T-helper 2 cell (primary cell): ENCODE data around the gene TJP2.
A peak's percentile ranks its signal among the peaks of the same experiment; 100 is the strongest.
"Not testable (repeated sequence)": the region's sequence is repeated elsewhere in the genome, so short reads cannot be mapped to it uniquely, and the experiment has no call there.

Experiments used
- DNase-seq, 5 experiments: peaks; one replicate each; pipeline versions ENCODE4 v3.0.0 to v3.0.0-alpha.2; 2012 to 2022

TJP2 gene

GRCh38 chr9:69164573-69164972 lies 9.5 kb upstream of the TJP2 start:
- DNase-seq: not testable (repeated sequence)

GRCh38 chr9:69165581-69165980 lies 8.5 kb upstream of the TJP2 start:
- DNase-seq: no peak

GRCh38 chr9:69168709-69169217 lies 5.3 kb upstream of the TJP2 start:
- peak in 4 of 5 experiments; percentile 5 to 94 (median 26) for DNase-seq

GRCh38 chr9:69170231-69170630 lies 3.8 kb upstream of the TJP2 start:
- no peak for DNase-seq

DNA sequence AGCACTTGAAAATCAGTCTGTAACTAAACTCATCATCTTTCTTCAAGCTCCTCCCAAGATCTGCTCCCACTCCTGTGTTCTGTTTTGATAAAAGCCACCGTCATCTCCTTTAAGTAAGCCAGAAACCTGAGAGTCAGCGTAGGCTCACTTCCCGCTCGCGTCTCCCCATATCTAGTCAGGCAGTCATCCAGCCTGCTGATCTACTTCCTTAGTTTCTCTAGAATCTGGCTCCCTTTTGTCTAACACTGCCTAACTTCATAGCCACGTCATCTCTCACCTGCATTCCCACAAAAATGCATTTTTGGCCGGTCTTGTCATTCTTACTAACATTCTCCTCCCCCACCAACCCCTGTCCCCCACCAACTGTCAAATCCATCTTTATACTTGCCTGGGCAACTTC lies 3.0 kb upstream of the TJP2 start:
- DNase-seq: no peak

GRCh38 chr9:69171517-69171916 lies 2.6 kb upstream of the TJP2 start:
- no peak for DNase-seq

GRCh38 chr9:69172895-69173294 lies 1.2 kb upstream of the TJP2 start:
- DNase-seq: no peak

DNA sequence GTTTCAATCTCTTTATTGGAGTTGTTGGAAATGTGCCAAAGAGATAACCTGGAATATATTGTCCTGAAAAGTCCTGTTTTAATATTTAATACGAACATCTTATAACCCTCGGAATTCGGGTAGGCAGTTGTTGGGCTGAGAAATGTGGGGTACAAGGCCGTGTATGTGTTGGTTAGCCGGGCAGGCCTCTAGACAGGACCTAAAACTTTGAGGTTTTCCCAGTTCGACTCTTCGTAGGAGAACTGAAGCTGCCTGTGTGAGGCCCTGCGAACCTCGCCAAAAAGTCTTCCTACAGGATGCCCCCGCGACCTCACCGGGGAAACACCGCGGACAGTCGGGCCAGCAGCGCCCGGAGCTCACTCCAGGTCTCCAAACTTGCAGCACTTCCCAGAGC lies 583 bp upstream of the TJP2 start:
- DNase-seq: no peak

DNA sequence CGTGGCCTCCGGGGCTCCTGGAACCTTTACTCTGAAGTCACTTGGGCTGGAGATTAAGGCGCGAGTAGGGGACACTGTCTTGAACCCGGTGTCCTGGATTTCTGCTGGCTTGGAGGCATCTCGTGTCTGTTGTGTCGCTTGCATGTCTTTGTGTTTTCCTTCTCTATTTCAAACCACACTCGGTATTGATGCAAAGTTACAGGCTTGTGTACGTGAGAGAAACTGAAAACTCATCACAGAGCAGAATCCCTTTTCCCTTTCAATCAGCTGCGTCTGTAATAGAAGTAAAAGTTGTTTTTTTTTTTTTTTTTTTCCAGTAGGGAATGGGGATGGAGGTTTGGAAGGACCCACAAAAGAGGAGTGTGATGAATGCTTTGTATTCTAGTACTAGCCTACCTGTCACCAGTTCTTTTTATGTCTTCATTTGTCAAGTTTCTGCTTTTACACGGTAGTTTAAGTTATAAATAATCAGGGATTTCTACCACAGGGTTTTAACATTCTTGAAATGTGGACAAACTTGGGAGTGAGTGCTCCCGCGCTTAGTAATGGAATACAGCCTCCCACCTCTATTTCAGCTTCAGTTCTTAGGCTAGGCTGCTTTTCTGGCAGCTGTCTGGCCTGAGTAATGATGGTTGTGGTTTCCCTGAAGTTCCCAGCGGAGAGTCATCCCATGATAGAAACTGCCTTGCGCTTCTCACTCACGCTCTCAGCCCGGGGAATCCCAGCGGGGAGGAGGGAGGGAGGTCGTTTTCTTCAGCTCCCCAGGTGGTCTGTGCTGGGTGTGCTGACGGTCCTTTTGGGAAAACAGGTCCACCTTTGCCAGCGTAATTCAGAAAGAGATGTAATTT lies 763 bp downstream of the TJP2 start:
- peak in 2 of 5 experiments; percentile 36 to 50 for DNase-seq

GRCh38 chr9:69175486-69175885 lies 1.4 kb downstream of the TJP2 start:
- no peak for DNase-seq

GRCh38 chr9:69176471-69177171 lies 2.5 kb downstream of the TJP2 start:
- DNase-seq: peak in 1 of 5 experiments; percentile 45

GRCh38 chr9:69178583-69179011 lies 4.5 kb downstream of the TJP2 start:
- peak in 1 of 5 experiments; percentile 76 for DNase-seq

DNA sequence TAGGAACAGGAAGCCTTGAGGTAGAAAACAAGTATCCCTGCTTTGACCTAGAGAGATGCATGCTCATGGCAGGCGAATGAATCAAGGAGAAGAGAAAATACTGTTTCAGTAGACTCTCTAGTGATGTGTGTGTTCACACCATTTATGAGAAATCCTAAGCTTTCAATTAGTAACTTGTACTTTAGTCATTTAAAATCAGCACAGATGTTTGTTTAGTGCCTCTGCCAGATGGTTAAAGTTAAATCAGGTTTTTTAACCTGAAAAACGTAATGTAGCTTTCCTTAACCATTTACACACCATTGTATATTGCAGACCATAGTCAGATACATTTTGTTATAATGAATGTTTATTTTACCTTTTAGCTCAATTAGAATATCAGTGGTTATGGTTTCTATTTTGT lies 5.0 kb downstream of the TJP2 start:
- DNase-seq: no peak

- DNase-seq: no peak
Measured at GRCh38 chr9:69180200-69180599, 6.1 kb downstream of the TJP2 start.

GRCh38 chr9:69180670-69181069 lies 6.6 kb downstream of the TJP2 start:
- DNase-seq: peak in 3 of 5 experiments; percentile 7 to 97 (median 17)

DNA sequence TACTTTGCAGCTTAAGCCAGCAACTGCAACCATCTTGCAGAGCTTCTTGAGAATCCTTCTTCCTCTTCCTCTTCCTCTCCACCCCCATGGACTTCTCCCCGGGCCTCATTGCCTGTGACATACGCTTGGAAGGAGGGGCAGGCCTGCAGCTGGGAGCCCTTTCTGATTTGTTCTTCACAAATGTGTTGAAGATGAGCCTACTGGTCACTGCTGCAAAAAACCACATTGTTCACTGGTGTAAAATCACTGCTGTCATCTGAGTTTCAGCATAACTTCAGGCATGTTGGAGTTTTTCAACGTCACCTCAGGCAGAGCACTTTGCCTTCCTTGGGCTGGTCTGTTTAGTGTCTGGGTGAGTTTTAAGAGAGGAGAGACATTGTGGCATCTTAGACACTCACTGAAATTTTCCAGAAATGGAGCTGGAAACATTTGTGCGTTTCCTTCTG lies 7.9 kb downstream of the TJP2 start:
- DNase-seq: peak in 1 of 5 experiments; percentile 29

DNA sequence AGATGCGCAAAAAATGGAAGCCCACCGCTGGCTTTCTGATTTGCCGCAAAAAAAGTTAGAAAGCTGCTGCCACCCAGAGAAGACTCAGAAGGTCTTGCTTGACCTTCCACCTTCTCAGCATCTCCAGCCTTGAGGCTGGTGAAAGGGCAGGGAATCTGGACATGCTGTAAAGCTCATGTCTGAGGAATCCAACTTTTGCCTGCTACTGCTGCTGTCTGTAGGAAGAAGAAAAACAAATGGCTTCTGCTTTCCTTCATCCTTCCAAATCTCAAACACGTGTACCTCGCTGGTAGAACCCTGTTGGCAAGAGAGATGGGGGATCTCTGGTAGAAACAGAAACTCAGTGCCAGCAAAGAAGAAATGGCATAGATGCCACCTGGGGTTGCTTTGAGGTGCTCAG lies 10.2 kb downstream of the TJP2 start:
- DNase-seq: no peak

DNA sequence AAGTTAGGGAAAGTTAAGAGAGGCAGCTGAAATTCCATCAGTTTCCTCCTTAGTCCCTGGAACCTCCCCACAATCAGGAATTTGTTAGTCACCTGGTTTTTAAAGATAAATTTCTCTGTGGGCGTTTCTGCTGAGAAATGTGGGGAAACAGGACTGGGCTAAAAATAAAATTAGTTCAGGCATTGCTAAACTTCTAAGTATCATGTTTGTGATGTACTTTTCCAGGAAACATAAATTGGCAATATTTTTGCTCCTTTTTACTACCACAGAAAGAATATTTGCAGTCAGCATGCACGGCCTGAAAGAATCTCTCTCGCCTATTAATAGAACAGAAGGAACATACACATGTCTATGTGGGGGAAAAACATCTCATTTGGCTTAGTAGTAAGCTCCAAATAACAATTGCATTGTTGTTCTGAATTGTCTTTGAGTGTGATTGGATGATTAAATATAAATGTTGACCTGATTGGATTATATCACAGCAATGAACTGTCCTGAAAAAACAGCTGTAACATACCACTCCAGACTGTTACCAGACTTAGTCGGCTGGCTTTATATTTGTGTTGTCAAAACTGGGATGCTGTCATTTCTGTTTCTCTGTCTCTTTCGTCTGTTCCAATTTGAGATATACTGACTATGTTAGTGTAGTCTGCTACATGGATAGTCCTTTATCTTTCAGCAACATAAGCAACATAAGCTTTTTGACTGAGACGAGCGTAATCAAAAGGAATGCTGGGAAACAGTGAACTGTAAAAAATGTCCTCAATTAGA lies 12.9 kb downstream of the TJP2 start:
- no peak for DNase-seq

- no peak for DNase-seq
Measured at GRCh38 chr9:69188975-69189374, 14.9 kb downstream of the TJP2 start.

GRCh38 chr9:69190086-69190862 lies 16.2 kb downstream of the TJP2 start:
- no peak for DNase-seq

DNA sequence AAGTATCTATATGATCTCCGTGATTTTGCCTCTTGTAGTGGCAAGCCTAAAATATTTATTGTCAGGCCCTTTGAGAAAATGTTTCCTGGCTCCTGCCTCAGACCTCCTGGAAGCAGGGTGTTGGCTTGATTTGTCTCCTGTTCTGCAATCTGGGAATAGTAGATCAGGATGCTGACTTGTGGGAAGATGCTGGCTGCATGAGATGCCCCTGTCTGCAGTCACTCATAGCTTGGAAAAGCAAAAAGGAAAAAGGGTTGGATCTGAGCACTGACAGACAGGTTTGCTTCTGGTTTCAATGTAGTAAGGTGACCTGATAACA lies 16.7 kb downstream of the TJP2 start:
- no peak for DNase-seq

- DNase-seq: no peak
Measured at GRCh38 chr9:69191231-69191630, 17.2 kb downstream of the TJP2 start.
